ENCODE data around the gene SVIP.

Gene SVIP

GRCh38 chr11:22779850-22780249 lies 49.8 kb downstream of the SVIP start:
- TF ChIP-seq CTCF (IDR thresholded peaks at IDR 0.05; ENCODE audit: extremely low read depth, missing control alignments), result no peak
- no peak for DNase-seq (ENCODE audit: low spot score)

- no peak for DNase-seq (ENCODE audit: low spot score)
- no peak for TF ChIP-seq CTCF (IDR thresholded peaks at IDR 0.05; ENCODE audit: extremely low read depth, missing control alignments)
Measured at GRCh38 chr11:22778642-22779041, 51.0 kb downstream of the SVIP start.

GRCh38 chr11:22775248-22775647 lies 54.4 kb downstream of the SVIP start:
- DNase-seq (ENCODE audit: low spot score), result no peak
- TF ChIP-seq CTCF (IDR thresholded peaks at IDR 0.05; ENCODE audit: extremely low read depth, missing control alignments), result no peak

GRCh38 chr11:22774716-22775115 lies 54.9 kb downstream of the SVIP start:
- TF ChIP-seq CTCF (IDR thresholded peaks at IDR 0.05; ENCODE audit: extremely low read depth, missing control alignments), result no peak
- DNase-seq (ENCODE audit: low spot score), result peak; percentile 29

GRCh38 chr11:22769081-22769480 lies 60.5 kb downstream of the SVIP start:
- no peak for TF ChIP-seq CTCF (IDR thresholded peaks at IDR 0.05; ENCODE audit: extremely low read depth, missing control alignments)

More at GRCh38 chr11:22769081-22769480, 60.5 kb downstream of the SVIP start:
- DNase-seq (ENCODE audit: low spot score), result no peak

Data from GM20000 (cell line).